Urinary bladder (tissue), 4 donors: ENCODE measurements around the gene HOXA7. TPM values are rescaled to one million over a fixed set of nuclear protein-coding genes. Genes with fewer than 3 reads are reported as not detected.

Source experiments
- DNase-seq: peaks from one replicate; pipeline ENCODE4 v3.0.0-alpha.2; 2015; ENCODE audit errors: extremely low spot score
- H3K27ac ChIP-seq: one replicate; pipeline ENCODE4 v1.5.1; 2013; ENCODE audit warnings: low read depth, mild to moderate bottlenecking, moderate library complexity
- H3K36me3 ChIP-seq: one replicate; pipeline ENCODE4 v1.6.1; 2013; ENCODE audit warnings: mild to moderate bottlenecking, moderate library complexity; ENCODE audit not compliant: insufficient read depth
- H3K4me1 ChIP-seq: one replicate; pipeline ENCODE4 v1.6.1; 2013; ENCODE audit warnings: mild to moderate bottlenecking, moderate library complexity; ENCODE audit not compliant: insufficient read depth
- H3K4me3 ChIP-seq: one replicate; pipeline ENCODE4 v1.5.1; 2013; ENCODE audit warnings: low read depth, low read length
- WGBS: extraction: QIAGEN DNeasy Blood & Tissue Kit; methylation state at CpG from one replicate; pipeline ENCODE4 v1.1.7; 2013; 5-methylcytosine and 5-hydroxymethylcytosine counted together
- polyA plus RNA-seq: library from polyadenylated mRNA; stranded (reverse); fragments of 200-250 nt; gene quantifications from one replicate; pipeline ENCODE4 v1.2.3, GENCODE V29; 2013
- total RNA-seq: library from RNA; depleted of rRNA; stranded (reverse); fragments of >200 nt; gene quantifications from one replicate; pipeline ENCODE4 v1.2.3, GENCODE V29; 2014
- donor health status: healthy with polysubstance abuse.
- donor health status: healthy.

The HOXA7 gene
- total and polyA plus RNA-seq, 2 donors: 3.7 to 14.2 TPM

- under 1% methylated on average over 58 of the region's 58 CpGs for WGBS
- peak overlapping the region; percentile 95 for H3K27ac ChIP-seq
These were observed 16.5 kb upstream of the HOXA7 start for GRCh38 chr7:27172823-27173510.

GRCh38 chr7:27172315-27172774 is 15.9 kb upstream of the HOXA7 start:
- 11% methylated on average over 10 of the region's 10 CpGs for WGBS
- no peak for DNase-seq
- H3K4me1 ChIP-seq: no peaks in the 10 kb centered on the region
- peak overlapping the region; percentile 83 for H3K4me3 ChIP-seq
- H3K36me3 ChIP-seq: peaks cover 2% of the 10 kb centered on the region
- H3K27ac ChIP-seq: peak overlapping the region; percentile 87

More at GRCh38 chr7:27172823-27173510, 16.5 kb upstream of the HOXA7 start:
- peak overlapping the region; percentile 83 for H3K4me3 ChIP-seq
- H3K36me3 ChIP-seq: peaks cover 2% of the 10 kb centered on the region
- DNase-seq: no peak
- no peaks in the 10 kb centered on the region for H3K4me1 ChIP-seq

- Histone ChIP-seq H3K4me3 (peak overlapping the region; percentile 83), H3K36me3 (peaks cover 2% of the 10 kb centered on the region), H3K4me1 (no peaks in the 10 kb centered on the region), H3K27ac (peak overlapping the region; percentile 87)
- DNase-seq: no peak
- 19% methylated on average over 30 of the region's 30 CpGs for WGBS
These were observed 15.3 kb upstream of the HOXA7 start for GRCh38 chr7:27171637-27172314.

- H3K27ac ChIP-seq: peak overlapping the region; percentile 87
- peak overlapping the region; percentile 83 for H3K4me3 ChIP-seq
- WGBS: 17% methylated on average over 8 of the region's 8 CpGs
- DNase-seq: no peak
- H3K36me3 ChIP-seq: peaks cover 2% of the 10 kb centered on the region
- H3K4me1 ChIP-seq: no peaks in the 10 kb centered on the region
These were observed 14.8 kb upstream of the HOXA7 start for GRCh38 chr7:27171325-27171636.

- H3K36me3 ChIP-seq: peaks cover 2% of the 10 kb centered on the region
- WGBS: 24% methylated on average over 11 of the region's 11 CpGs
- H3K4me1 ChIP-seq: no peaks in the 10 kb centered on the region
- H3K27ac ChIP-seq: peak overlapping the region; percentile 98
- no peak for DNase-seq
- H3K4me3 ChIP-seq: peak overlapping the region; percentile 83
These were observed 14.2 kb upstream of the HOXA7 start for GRCh38 chr7:27170426-27171324.

GRCh38 chr7:27169658-27170425 is 13.4 kb upstream of the HOXA7 start:
- H3K4me3 ChIP-seq: peak overlapping the region; percentile 57
- H3K27ac ChIP-seq: peak overlapping the region; percentile 98
- DNase-seq: no peak
- peaks cover 2% of the 10 kb centered on the region for H3K36me3 ChIP-seq
- 2% methylated on average over 46 of the region's 46 CpGs for WGBS
- no peaks in the 10 kb centered on the region for H3K4me1 ChIP-seq

GRCh38 chr7:27168265-27168947 is 11.9 kb upstream of the HOXA7 start:
- H3K4me3 ChIP-seq: peak overlapping the region; percentile 57
- H3K4me1 ChIP-seq: no peaks in the 10 kb centered on the region
- peaks cover 2% of the 10 kb centered on the region for H3K36me3 ChIP-seq
- 18% methylated on average over 25 of the region's 25 CpGs for WGBS
- H3K27ac ChIP-seq: peak overlapping the region; percentile 98
- DNase-seq: no peak

- DNase-seq: no peak
- Histone ChIP-seq H3K36me3 (peaks cover 2% of the 10 kb centered on the region), H3K4me3 (peak overlapping the region; percentile 57), H3K4me1 (no peaks in the 10 kb centered on the region), H3K27ac (peak overlapping the region; percentile 98)
- 21% methylated on average over 4 of the region's 4 CpGs for WGBS
These were observed 11.4 kb upstream of the HOXA7 start for GRCh38 chr7:27167916-27168264.

- H3K4me1 ChIP-seq: no peaks in the 10 kb centered on the region
- 14% methylated on average over 50 of the region's 50 CpGs for WGBS
These were observed 10.3 kb upstream of the HOXA7 start for GRCh38 chr7:27166531-27167505.

GRCh38 chr7:27165996-27166530 is 9.6 kb upstream of the HOXA7 start:
- H3K4me1 ChIP-seq: no peaks in the 10 kb centered on the region
- WGBS: 8% methylated on average over 46 of the region's 46 CpGs
- DNase-seq: no peak
- H3K27ac ChIP-seq: peak overlapping the region; percentile 98
- peak overlapping the region; percentile 74 for H3K4me3 ChIP-seq
- H3K36me3 ChIP-seq: no peaks in the 10 kb centered on the region

More at GRCh38 chr7:27166531-27167505, 10.3 kb upstream of the HOXA7 start:
- no peak for DNase-seq
- H3K4me3 ChIP-seq: peak overlapping the region; percentile 74
- peak overlapping the region; percentile 98 for H3K27ac ChIP-seq
- H3K36me3 ChIP-seq: peaks cover 2% of the 10 kb centered on the region

GRCh38 chr7:27165089-27165995 is 8.9 kb upstream of the HOXA7 start, which contains the start of gene HOXA9:
TSS of gene HOXA9 (minus strand) at chr7:27165537. CDS start at chr7:27165457, 80 bp downstream.
- Histone ChIP-seq H3K4me3 (peak within 1 kb of the TSS; percentile 74), H3K27ac (peak within 1 kb of the TSS; percentile 98), H3K4me1 (no peaks in the 10 kb centered on the region), H3K36me3 (no peaks in the 10 kb centered on the region)
- WGBS: 2% methylated on average over 82 of the region's 82 CpGs
- peak; percentile 89 for DNase-seq
